Cerebellar cortex (tissue), 1 donor: ENCODE measurements around the gene TAF11L10.
"Not testable (repeated sequence)": the region's sequence is repeated elsewhere in the genome, so short reads cannot be mapped to it uniquely, and the experiment has no call there.

Experiments
- DNase-seq: peaks from one replicate; pipeline ENCODE4 v3.0.0-alpha.2; 2015; ENCODE audit warnings: low spot score

Gene TAF11L10

DNA sequence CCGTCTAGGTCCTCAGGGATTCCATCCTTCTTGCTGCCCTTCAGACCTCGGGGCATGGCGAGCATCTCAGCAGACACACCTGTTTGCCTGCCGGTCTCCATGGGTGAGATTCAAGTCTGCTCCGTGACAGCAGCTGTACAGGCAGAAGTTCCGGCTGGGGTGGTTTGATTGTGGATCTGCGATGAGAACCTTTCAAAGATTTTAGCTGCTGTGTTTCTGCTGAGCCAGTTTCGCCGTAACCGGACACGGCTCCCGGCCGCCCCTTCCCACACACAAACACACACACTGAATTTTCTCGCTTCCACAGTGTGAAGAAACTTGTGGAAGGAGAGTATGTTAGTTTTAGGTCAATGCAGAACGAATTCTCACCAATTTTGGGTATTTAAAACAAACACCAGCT, at the start of gene TAF11L10:
TSS of gene TAF11L10 (minus strand) at position 101 of the 400 bp plus-strand sequence.
- not testable (repeated sequence) for DNase-seq

DNA sequence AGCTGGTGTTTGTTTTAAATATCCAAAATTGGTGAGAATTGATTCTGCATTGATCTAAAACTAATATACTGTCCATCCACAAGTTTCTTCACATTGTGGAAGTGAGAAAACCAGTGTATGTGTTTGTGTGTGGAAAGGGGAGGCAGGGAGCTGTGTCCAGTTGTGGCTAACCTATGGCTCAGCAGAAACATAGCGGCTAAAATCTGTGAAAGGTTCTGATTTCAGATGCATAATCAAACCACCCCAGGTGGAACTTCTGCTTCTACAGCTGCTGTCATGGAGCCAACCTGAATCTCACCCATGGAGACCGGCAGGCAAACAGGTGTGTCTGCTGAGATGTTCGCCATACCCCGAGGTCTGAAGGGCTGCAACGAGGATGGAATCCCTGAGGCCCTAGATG, 36.5 kb upstream of the TAF11L10 start, which contains the start of gene TAF11L14:
TSS of gene TAF11L14 (plus strand) at position 301 of the 400 bp plus-strand sequence.
- DNase-seq: no peak

DNA sequence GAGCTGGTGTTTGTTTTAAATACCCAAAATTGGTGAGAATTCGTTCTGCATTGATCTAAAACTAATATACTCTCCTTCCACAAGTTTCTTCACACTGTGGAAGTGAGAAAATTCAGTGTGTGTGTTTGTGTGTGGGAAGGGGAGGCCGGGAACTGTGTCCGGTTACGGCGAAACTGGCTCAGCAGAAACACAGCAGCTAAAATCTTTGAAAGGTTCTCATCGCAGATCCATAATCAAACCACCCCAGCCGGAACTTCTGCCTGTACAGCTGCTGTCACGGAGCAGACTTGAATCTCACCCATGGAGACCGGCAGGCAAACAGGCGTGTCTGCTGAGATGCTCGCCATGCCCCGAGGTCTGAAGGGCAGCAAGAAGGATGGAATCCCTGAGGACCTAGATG, 34.2 kb upstream of the TAF11L10 start, which contains the start of gene TAF11L13:
TSS of gene TAF11L13 (plus strand) at position 301 of the 400 bp plus-strand sequence.
- not testable (repeated sequence) for DNase-seq

DNA sequence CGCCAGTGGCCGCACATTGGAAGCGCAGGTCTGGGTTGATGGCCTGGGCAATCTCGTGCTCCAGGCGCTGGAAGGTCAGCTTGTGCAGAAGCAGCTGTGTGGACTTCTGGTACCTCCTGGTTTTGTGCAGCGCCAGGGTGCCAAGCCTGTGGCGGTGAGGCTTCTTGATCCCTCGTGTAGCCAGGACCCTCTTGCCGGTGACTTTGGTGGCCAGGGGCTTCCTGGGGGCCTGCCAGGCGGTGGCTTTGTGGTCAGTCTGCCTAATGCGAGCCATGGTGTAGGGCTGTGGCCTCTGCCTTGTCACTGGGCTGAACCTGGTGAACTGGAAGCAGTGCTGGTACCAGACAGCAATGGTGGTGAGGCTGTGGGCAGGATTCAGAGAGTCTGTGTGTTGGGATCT, 28.1 kb upstream of the TAF11L10 start:
- DNase-seq: no peak

DNA sequence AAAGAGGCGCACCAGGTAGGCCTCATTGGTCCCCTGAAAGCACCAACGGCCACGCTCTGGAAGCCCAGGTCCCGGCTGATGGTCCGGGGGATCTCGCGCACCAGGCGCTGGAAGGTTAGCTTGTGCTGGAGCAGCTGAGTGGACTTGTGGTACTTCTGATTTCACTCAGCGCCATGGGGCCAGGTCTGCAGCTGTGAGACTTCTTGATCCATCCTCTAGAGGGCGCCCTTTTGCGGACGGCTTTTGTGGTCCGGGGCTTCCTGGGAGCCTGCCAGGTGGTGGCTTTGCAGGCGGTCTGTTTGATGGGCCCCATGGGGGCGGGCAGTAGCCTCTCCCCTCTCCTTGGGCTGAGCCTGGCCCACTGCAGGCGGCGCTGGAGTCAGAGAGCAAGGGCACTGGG, 23.0 kb upstream of the TAF11L10 start:
- no peak for DNase-seq

DNA sequence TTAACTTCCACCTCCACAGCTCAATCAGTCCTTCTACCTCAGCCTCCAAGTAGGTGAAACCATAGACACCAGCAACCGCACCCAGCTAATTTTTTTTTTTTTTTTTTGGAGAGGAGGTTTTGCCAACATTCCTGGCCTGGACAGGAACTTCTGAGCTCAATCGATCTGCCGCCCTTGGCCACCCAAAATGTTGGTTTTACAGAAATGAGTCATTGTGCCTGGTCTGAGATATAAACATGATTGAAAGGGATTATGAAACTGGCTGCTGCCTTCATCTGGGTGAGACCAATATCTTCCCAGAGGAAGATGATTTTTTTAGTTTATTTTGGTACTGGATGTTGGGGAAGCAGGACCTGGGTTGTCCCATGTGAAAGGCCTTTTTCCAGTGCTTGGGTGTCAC, 21.7 kb upstream of the TAF11L10 start:
- no peak for DNase-seq

DNA sequence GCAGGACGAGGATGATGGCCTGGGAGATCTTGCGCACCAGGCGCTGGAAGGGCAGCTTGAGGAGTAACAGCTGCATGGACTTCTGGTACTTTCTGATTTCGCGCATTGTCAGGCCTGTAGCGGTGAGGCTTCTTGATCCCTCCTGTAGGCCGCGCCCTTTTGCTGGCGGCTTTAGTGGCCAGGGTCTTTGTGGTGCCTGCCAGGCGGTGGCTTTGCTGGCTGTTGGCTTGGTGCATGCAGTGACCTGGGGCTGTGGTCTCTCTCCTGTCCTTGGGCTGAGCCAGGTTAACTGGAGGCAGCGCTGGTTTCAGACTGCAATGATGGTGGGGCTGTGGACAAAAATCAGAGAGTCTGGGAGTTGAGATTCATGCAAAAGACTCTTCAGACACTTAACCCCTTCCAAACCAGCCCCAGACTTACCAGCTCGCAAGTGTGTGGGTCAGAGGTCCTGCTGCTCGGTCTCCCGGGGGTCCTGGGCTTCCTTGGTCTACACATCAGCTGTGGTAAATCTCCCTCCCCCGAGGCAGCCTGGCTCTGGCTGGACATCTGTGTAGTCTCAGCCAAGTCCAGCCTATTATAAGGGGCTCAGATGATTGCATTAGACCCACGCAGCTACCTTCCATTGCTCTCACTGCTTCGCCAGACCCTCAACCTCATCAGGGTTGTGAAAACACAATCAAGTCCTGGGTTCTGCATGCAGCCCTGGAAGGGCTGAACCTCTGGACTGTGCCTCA, 17.4 kb upstream of the TAF11L10 start:
- DNase-seq: no peak

DNA sequence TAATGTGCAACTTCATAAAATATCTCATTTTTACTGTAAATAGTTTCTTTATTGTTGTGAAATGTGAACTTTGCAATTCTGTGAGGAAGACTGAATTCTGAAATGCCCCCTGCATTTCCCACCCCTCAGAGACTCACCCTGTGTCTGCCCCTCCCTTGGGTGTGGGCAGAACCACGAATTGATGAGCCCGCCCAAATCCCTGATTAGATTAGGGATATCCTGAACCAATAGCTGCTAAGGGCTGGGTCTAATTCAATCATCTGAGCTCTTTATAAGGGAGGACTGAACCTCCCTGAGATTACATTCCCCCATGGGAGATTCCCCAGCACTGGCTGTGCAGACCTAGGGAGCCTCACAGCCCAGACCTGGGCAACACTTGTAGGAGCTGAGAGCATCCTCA, 12.5 kb upstream of the TAF11L10 start, which contains the start of gene TAF11L12:
TSS of gene TAF11L12 (plus strand) at position 301 of the 400 bp plus-strand sequence.
- DNase-seq: not testable (repeated sequence)

DNA sequence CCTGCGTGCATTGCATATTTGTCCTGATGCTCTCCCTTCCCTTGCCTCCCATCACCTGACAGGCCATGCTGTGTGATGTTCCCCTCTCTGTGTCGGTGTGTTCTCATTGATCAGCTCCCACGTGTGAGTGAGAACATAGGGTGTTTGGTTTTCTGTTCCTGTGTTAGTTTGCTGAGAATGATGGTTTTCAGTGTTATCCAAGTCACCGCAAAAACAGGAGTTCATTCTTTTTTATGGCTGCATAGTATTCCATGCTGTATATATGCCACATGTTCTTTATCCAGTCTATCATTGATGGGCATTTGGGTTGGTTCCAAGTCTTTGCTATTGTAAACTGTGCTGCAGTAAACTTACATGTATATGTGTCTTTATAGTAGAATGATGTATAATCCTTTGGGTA, 9.8 kb upstream of the TAF11L10 start:
- DNase-seq: not testable (repeated sequence)

DNA sequence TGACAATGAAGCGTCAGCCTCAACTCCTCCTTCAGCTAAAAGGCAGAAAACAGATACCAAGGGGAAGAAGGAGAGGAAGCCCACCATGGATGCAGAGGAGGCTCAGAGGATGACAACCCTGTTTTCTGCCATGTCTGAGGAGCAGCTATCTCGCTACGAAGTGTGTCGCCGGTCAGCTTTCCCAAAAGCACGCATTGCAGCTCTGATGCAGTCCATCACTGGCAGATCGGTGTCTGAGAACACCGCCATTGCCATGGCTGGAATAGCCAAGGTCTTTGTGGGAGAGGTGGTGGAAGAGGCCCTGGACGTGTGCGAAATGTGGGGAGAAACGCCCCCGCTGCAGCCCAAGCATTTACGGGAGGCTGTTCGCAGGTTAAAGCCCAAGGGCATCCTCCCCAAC, 7.3 kb upstream of the TAF11L10 start:
- no peak for DNase-seq

DNA sequence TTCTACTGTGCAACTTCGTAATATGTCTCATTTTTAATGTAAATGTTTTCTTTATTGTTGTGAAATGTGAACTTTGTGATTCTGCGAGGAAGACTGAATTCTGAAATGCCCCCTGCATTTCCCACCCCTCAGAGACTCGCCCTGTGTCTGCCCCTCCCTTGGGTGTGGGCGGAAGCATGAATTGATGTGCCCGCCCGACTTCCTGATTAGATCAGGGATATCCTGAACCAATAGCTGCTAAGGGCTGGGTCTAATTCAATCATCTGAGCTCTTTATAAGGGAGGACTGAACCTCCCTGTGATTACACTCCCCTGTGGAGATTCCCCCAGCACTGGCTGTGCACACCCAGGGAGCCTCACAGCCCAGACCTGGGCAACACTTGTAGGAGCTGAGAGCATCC, 6.3 kb upstream of the TAF11L10 start, which contains the start of gene TAF11L11:
TSS of gene TAF11L11 (plus strand) at position 304 of the 400 bp plus-strand sequence.
- DNase-seq: not testable (repeated sequence)

DNA sequence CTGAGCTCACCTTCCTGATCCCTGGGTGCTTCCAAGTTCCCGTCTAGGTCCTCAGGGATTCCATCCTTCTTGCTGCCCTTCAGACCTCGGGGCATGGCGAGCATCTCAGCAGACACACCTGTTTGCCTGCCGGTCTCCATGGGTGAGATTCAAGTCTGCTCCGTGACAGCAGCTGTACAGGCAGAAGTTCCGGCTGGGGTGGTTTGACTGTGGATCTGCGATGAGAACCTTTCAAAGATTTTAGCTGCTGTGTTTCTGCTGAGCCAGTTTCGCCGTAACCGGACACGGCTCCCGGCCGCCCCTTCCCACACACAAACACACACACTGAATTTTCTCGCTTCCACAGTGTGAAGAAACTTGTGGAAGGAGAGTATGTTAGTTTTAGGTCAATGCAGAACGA, 3.4 kb downstream of the TAF11L10 start, which contains the start of gene TAF11L9:
TSS of gene TAF11L9 (minus strand) at position 140 of the 400 bp plus-strand sequence.
- not testable (repeated sequence) for DNase-seq

DNA sequence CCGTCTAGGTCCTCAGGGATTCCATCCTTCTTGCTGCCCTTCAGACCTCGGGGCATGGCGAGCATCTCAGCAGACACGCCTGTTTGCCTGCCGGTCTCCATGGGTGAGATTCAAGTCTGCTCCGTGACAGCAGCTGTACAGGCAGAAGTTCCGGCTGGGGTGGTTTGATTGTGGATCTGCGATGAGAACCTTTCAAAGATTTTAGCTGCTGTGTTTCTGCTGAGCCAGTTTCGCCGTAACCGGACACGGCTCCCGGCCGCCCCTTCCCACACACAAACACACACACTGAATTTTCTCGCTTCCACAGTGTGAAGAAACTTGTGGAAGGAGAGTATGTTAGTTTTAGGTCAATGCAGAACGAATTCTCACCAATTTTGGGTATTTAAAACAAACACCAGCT, 6.8 kb downstream of the TAF11L10 start, which contains the start of gene TAF11L8:
TSS of gene TAF11L8 (minus strand) at position 101 of the 400 bp plus-strand sequence.
- not testable (repeated sequence) for DNase-seq

DNA sequence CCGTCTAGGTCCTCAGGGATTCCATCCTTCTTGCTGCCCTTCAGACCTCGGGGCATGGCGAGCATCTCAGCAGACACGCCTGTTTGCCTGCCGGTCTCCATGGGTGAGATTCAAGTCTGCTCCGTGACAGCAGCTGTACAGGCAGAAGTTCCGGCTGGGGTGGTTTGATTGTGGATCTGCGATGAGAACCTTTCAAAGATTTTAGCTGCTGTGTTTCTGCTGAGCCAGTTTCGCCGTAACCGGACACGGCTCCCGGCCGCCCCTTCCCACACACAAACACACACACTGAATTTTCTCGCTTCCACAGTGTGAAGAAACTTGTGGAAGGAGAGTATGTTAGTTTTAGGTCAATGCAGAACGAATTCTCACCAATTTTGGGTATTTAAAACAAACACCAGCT, 12.0 kb downstream of the TAF11L10 start, which contains the start of gene TAF11L7:
TSS of gene TAF11L7 (minus strand) at position 101 of the 400 bp plus-strand sequence.
- not testable (repeated sequence) for DNase-seq
